HCT116 (cell line): ENCODE results near the gene SEPHS2. TPM values are rescaled to one million over a fixed set of nuclear protein-coding genes. Genes with fewer than 3 reads are reported as not detected.

ENCODE experiments used
- ATAC-seq: fragments of 200-7000 bp; cut with Tn5 transposase; 2 replicates; pipeline ENCODE4 v1.9.1; 2020; ENCODE audit warnings: mild to moderate bottlenecking, moderate library complexity
- BruUV-seq: library from RNA; stranded (reverse); fragments of 400-500 nt; replicated peaks from 2 replicates; lab custom pipeline; 2021; lab: Mats Ljungman, UMichigan
- CTCF ChIA-PET: fragments of 300-600 bp; sonication (Branson Sonifier 250); formaldehyde crosslinking; loops from one replicate; lab custom pipeline; 2021; ENCODE audit warnings: antibody characterized with exemption; lab: Charles Lee
- POLR2A ChIA-PET: fragments of 300-600, 350-600 bp; sonication (Branson Sonifier 250); formaldehyde crosslinking; loops from one replicate; lab custom pipeline; 2021; ENCODE audit warnings: antibody characterized with exemption; lab: Charles Lee
- RAD21 ChIA-PET, 2 experiments: fragments of 300-600 bp; sonication (Branson Sonifier 250); formaldehyde crosslinking; loops; one replicate each; lab custom pipeline; 2023; ENCODE audit warnings: low total read pairs in 2 of 2; ENCODE audit not compliant: uncharacterized antibody in 2 of 2, unreplicated experiment in 2 of 2, low non-redundant PET in 1 of 2; lab: Charles Lee
- DNase-seq: peaks from one replicate; pipeline ENCODE4 v3.0.0-alpha.2; 2010; ENCODE audit warnings: low read depth, low spot score
- H2AFZ ChIP-seq: fragments of 200-600 bp; shearing (Covaris generic), sonication (generic); 2 replicates; pipeline ENCODE4 v1.6.1; 2017; ENCODE audit warnings: low read depth, mixed run types, mixed read lengths, antibody characterized with exemption, low read length; ENCODE audit not compliant: poor library complexity, severe bottlenecking
- H3K27ac ChIP-seq: 2 replicates; pipeline ENCODE4 v1.5.1; 2012; ENCODE audit warnings: low read depth, low read length
- H3K27me3 ChIP-seq: fragments of 200-600 bp; sonication (generic); 2 replicates; pipeline ENCODE4 v1.6.1; 2016; ENCODE audit warnings: mixed run types, low read length, mixed read lengths; ENCODE audit not compliant: insufficient read depth
- H3K36me3 ChIP-seq, 2 experiments: fragments of 200-500 bp in 1 of 2; fragments of 200-600 bp in 1 of 2; sonication (Bioruptor generic) in 1 of 2; sonication (generic) in 1 of 2; 2 replicates each; pipeline versions ENCODE4 v1.5.1 to v1.6.1; 2014 to 2016; ENCODE audit warnings: low read length in 2 of 2, inconsistent platforms in 1 of 2, mixed read lengths in 1 of 2, mixed run types in 1 of 2; ENCODE audit not compliant: insufficient read depth in 2 of 2, control insufficient read depth in 1 of 2
- H3K4me1 ChIP-seq, 2 experiments: fragments of 200-600 bp in 1 of 2; sonication (generic) in 1 of 2; 2 replicates each; pipeline versions ENCODE4 v1.5.1 to v1.6.1; 2012 to 2017; ENCODE audit warnings: low read length in 2 of 2, inconsistent platforms in 1 of 2, mild to moderate bottlenecking in 1 of 2, mixed read lengths in 1 of 2, mixed run types in 1 of 2, moderate library complexity in 1 of 2; ENCODE audit not compliant: insufficient read depth in 2 of 2, control insufficient read depth in 1 of 2
- H3K4me2 ChIP-seq: fragments of 200-600 bp; sonication (generic); 2 replicates; pipeline ENCODE4 v1.6.1; 2017; ENCODE audit warnings: mixed run types, low read length, mixed read lengths
- H3K4me3 ChIP-seq, 2 experiments: fragments of 200-600 bp in 1 of 2; sonication (generic) in 1 of 2; replicated peaks in 1 of 2; 2 replicates each; pipeline ENCODE4 v1.5.1; 2011 to 2016; ENCODE audit warnings: low read length in 2 of 2, control low read depth in 1 of 2, low read depth in 1 of 2, mild to moderate bottlenecking in 1 of 2, mixed read lengths in 1 of 2, mixed run types in 1 of 2
- H3K79me2 ChIP-seq: fragments of 200-600 bp; sonication (generic); 2 replicates; pipeline ENCODE4 v1.6.1; 2017; ENCODE audit warnings: mild to moderate bottlenecking, mixed run types, low read length, moderate library complexity, mixed read lengths; ENCODE audit not compliant: insufficient read depth
- H3K9ac ChIP-seq: fragments of 200-600 bp; sonication (generic); 2 replicates; pipeline ENCODE4 v1.6.1; 2016; ENCODE audit warnings: low read length, mixed read lengths
- H3K9me2 ChIP-seq: fragments of 200-600 bp; sonication (generic), shearing (Covaris generic); 2 replicates; pipeline ENCODE4 v1.6.1; 2017; ENCODE audit warnings: mixed run types, mild to moderate bottlenecking, moderate library complexity; ENCODE audit not compliant: insufficient read depth
- H3K9me3 ChIP-seq, 2 experiments: fragments of 200-500 bp in 1 of 2; fragments of 200-600 bp in 1 of 2; sonication (Bioruptor generic) in 1 of 2; sonication (generic) in 1 of 2; 2 replicates each; pipeline ENCODE4 v1.6.1; 2014 to 2017; ENCODE audit warnings: low read length in 2 of 2, mixed read lengths in 2 of 2, inconsistent platforms in 1 of 2, low read depth in 1 of 2, mild to moderate bottlenecking in 1 of 2, mixed run types in 1 of 2, moderate library complexity in 1 of 2; ENCODE audit not compliant: control insufficient read depth in 1 of 2, insufficient read depth in 1 of 2
- H4K20me1 ChIP-seq: fragments of 200-600 bp; sonication (generic), shearing (Covaris generic); 2 replicates; pipeline ENCODE4 v1.6.1; 2017; ENCODE audit warnings: mixed run types, mild to moderate bottlenecking, moderate library complexity; ENCODE audit not compliant: insufficient read depth
- ATF3 ChIP-seq: IDR thresholded peaks from 2 replicates; pipeline ENCODE4 v1.6.1; 2012
- CBX3 ChIP-seq: IDR thresholded peaks from 2 replicates; pipeline ENCODE4 v1.6.1; 2012; ENCODE audit warnings: low read depth
- CEBPB ChIP-seq: IDR thresholded peaks from 2 replicates; pipeline ENCODE4 v1.6.1; 2012; ENCODE audit warnings: low read depth
- CTCF ChIP-seq, 3 experiments: fragments of 200-600 bp in 1 of 3; sonication (generic) in 1 of 3; IDR thresholded peaks in 2 of 3; conservative IDR thresholded peaks in 1 of 3; 2 replicates each; pipeline ENCODE4 v1.5.1; 2012 to 2017; ENCODE audit warnings: low read depth in 2 of 3, low read length in 2 of 3, antibody characterized with exemption in 1 of 3, borderline replicate concordance in 1 of 3, control low read depth in 1 of 3, mild to moderate bottlenecking in 1 of 3, mixed read lengths in 1 of 3, mixed run types in 1 of 3, moderate library complexity in 1 of 3; ENCODE audit not compliant: insufficient read depth in 1 of 3
- ELF1 ChIP-seq: IDR thresholded peaks from 2 replicates; pipeline ENCODE4 v1.6.1; 2012; ENCODE audit warnings: low read depth, borderline replicate concordance
- EZH2 ChIP-seq: fragments of 200-600 bp; sonication (generic); IDR thresholded peaks from 2 replicates; pipeline ENCODE4 v1.6.1; 2017; ENCODE audit warnings: antibody characterized with exemption, mixed run types
- JUND ChIP-seq: IDR thresholded peaks from 2 replicates; pipeline ENCODE4 v1.6.1; 2012
- MAX ChIP-seq: IDR thresholded peaks from 2 replicates; pipeline ENCODE4 v1.6.1; 2012
- POLR2A ChIP-seq: IDR thresholded peaks from 2 replicates; pipeline ENCODE4 v1.7.0; 2011; ENCODE audit warnings: borderline replicate concordance; ENCODE audit not compliant: insufficient read depth, insufficient read length; ENCODE audit errors: extremely low read depth
- POLR2AphosphoS5 ChIP-seq: IDR thresholded peaks from 2 replicates; pipeline ENCODE4 v1.6.1; 2011; ENCODE audit warnings: mild to moderate bottlenecking, low read depth, low read length, moderate library complexity
- RAD21 ChIP-seq: IDR thresholded peaks from 2 replicates; pipeline ENCODE4 v1.6.1; 2012; ENCODE audit warnings: low read depth, mild to moderate bottlenecking
- REST ChIP-seq: IDR thresholded peaks from 2 replicates; pipeline ENCODE4 v1.6.1; 2012; ENCODE audit warnings: low read depth
- SIN3A ChIP-seq: IDR thresholded peaks from 2 replicates; pipeline ENCODE4 v1.6.1; 2012; ENCODE audit warnings: low read depth
- SP1 ChIP-seq: IDR thresholded peaks from 2 replicates; pipeline ENCODE4 v1.6.1; 2012; ENCODE audit warnings: low read depth
- SRF ChIP-seq: IDR thresholded peaks from 2 replicates; pipeline ENCODE4 v1.6.1; 2012; ENCODE audit warnings: low read depth
- ZBTB33 ChIP-seq: IDR thresholded peaks from 2 replicates; pipeline ENCODE4 v1.6.1; 2011; ENCODE audit warnings: mild to moderate bottlenecking, low read length, moderate library complexity; ENCODE audit not compliant: insufficient replicate concordance; ENCODE audit errors: extremely low read depth
- ZFX ChIP-seq: fragments of 450-650 bp; IDR thresholded peaks from 2 replicates; pipeline ENCODE4 v1.6.1; 2017
- ZNF274 ChIP-seq: fragments of 200-500 bp; sonication (Bioruptor generic); IDR thresholded peaks from 2 replicates; pipeline ENCODE4 v1.6.1; 2014; ENCODE audit warnings: mild to moderate bottlenecking, low read depth, low read length, inconsistent platforms
- intact Hi-C: fragments of 100-400 bp; cut with micrococcal nuclease; formaldehyde crosslinking; loops from 2 replicates; pipeline ENCODE4 v1.10.0; 2022
- total RNA-seq: library from RNA; stranded (reverse); gene quantifications from one replicate; pipeline ENCODE4 v1.2.1, GENCODE V29; 2021; ENCODE audit not compliant: unreplicated experiment

The SEPHS2 gene
- total RNA-seq, 1 experiment from 2014 or later: 51.3 TPM

GRCh38 chr16:30395155-30395991 is 50.3 kb downstream of the SEPHS2 start, which contains the start of gene ZNF48:
Gene ZNF48, plus strand, starts transcription at chr16:30395420. Its CDS starts 375 bp downstream, at chr16:30395795.
- Histone ChIP-seq H3K79me2 (peaks cover 25% of the 10 kb centered on the region), H3K9ac (peak within 1 kb of the TSS; percentile 87), H3K27ac (peak within 1 kb of the TSS; percentile 97), H3K27me3 (no peaks in the 10 kb centered on the region), H3K36me3 (peaks cover 2 to 18% of the 10 kb centered on the region in 2 experiments; a peak in 3 of 4 replicates), H3K4me3 (peak within 1 kb of the TSS; percentile 95 to 96), H3K4me1 (peaks cover 27 to 50% of the 10 kb centered on the region in 2 experiments), H2AFZ (peak within 1 kb of the TSS; percentile 45), H3K9me2 (no peaks in the 10 kb centered on the region), H3K9me3 (no peaks in the 10 kb centered on the region), H3K4me2 (peak within 1 kb of the TSS; percentile 88), H4K20me1 (no peaks in the 10 kb centered on the region)
- BruUV-seq: no TSS peak
- ChIA-PET RAD21 (interaction anchor here (0.5 to 1.9 kb wide), 3 partner anchors 40 to 580 kb away, joined by 3 to 4 read pairs (median 3); partner anchors contain the start of genes CD2BP2 (in 1 of the 2) and PAGR1 (in 1 of the 2)), CTCF (interaction anchor here (0.6 to 2.5 kb wide), 8 partner anchors 11 to 255 kb away, joined by 3 to 19 read pairs (median 6); partner anchors contain the start of genes DCTPP1, PRR14 and ZNF771), POLR2A (interaction anchor here (1.0 to 2.1 kb wide), 7 partner anchors 10 to 35 kb away, joined by 3 to 10 read pairs (median 4); partner anchors contain the start of genes DCTPP1 and ZNF771)
- ATAC-seq: peak; percentile 83
- intact Hi-C loops: loop anchor here (1.0 to 2.0 kb wide), 2 partner anchors 17 to 40 kb away; partner anchors contain the start of gene CD2BP2
- peak; percentile 77 for DNase-seq
- TF ChIP-seq MAX (peak; percentile 60), ZNF274 (no peak), SP1 (no peak; the same call in 1 of the 2 replicates), CBX3 (no peak), REST (no peak), RAD21 (peak; percentile 33; the same call in 1 of the 2 replicates), EZH2 (no peak), JUND (no peak), ZBTB33 (peak; percentile 28), CEBPB (no peak), CTCF (IDR thresholded peaks at IDR 0.05 in 2 of 3, conservative IDR thresholded peaks at IDR 0.05 in 1 of 3; ENCODE audit: borderline replicate concordance in 1 of 3, insufficient read depth in 1 of 3, low read depth in 2 of 3, low read length in 2 of 3) (peak in 1 of 3 experiments; percentile 28; a peak in 2 of 6 replicates), POLR2A (no peak), SIN3A (no peak), SRF (no peak), POLR2AphosphoS5 (peak; percentile 67), ELF1 (no peak; the same call in 1 of the 2 replicates), ATF3 (no peak), ZFX (peak; percentile 80)
